ENCODE results near the gene MSH2. TPM values are rescaled to one million over a fixed set of nuclear protein-coding genes. Genes with fewer than 3 reads are reported as not detected.

Gene MSH2
- total RNA-seq, 1 experiment from 2014 or later: 139 TPM

- peaks cover 0 to 3% of the 10 kb centered on the region in 2 experiments; a peak in 1 of 4 replicates for H3K4me1 Mint-ChIP-seq
- H3K9me3 Mint-ChIP-seq: peaks cover 0 to 3% of the 10 kb centered on the region in 2 experiments; a peak in 2 of 5 replicates
- no peak overlapping the region for H2BK120ac ChIP-seq (ENCODE audit: low read depth, low read length, poor library complexity, severe bottlenecking)
- no peak overlapping the region for H2BK12ac ChIP-seq (ENCODE audit: insufficient read length, low read depth, low read length)
- no peaks in the 10 kb centered on the region for H3K79me1 ChIP-seq (ENCODE audit: insufficient read depth, low read depth, low read length, poor library complexity, severe bottlenecking)
- H3K27me3 Mint-ChIP-seq (ENCODE audit: low read depth): no peaks in the 10 kb centered on the region
- H4K8ac ChIP-seq (replicated peaks; ENCODE audit: insufficient read length, low read depth, low read length): no peak overlapping the region
- no peak overlapping the region for H3K14ac ChIP-seq (ENCODE audit: insufficient read depth, low read length)
- H3K4me2 ChIP-seq (ENCODE audit: insufficient read depth, insufficient read length, low read length): no peak overlapping the region
- H2BK5ac ChIP-seq (ENCODE audit: insufficient read length, low read length): no peak overlapping the region
- DNase-seq: no peak
- no peaks in the 10 kb centered on the region for H3K27me3 ChIP-seq (ENCODE audit: insufficient read depth, low read length)
- WGBS (ENCODE audit: extremely low coverage, insufficient read length, low lambda C conversion rate): no CpG with 5 or more reads among the region's 3 CpGs
- no peaks in the 10 kb centered on the region for H3K23me2 ChIP-seq (ENCODE audit: insufficient read length, low read depth, low read length, poor library complexity, severe bottlenecking)
- no peak overlapping the region for H4K5ac ChIP-seq (ENCODE audit: insufficient read length, low read depth, low read length)
- H3K56ac ChIP-seq (ENCODE audit: insufficient read length, low read depth, low read length): no peak overlapping the region
- H3K4me3 Mint-ChIP-seq: no peak overlapping the region
- no peak overlapping the region for H3K27ac Mint-ChIP-seq
- no peak overlapping the region for H3K4ac ChIP-seq (ENCODE audit: low read depth, low read length)
- no peak overlapping the region for H2AFZ ChIP-seq (ENCODE audit: low read length)
- no peak overlapping the region for H3K18ac ChIP-seq (ENCODE audit: insufficient read length, low read depth, low read length)
- H3T11ph ChIP-seq (ENCODE audit: low read length): no peak overlapping the region
- no peaks in the 10 kb centered on the region for H4K20me1 ChIP-seq (ENCODE audit: control insufficient read depth, insufficient read depth, insufficient read length)
- H3K36me3 Mint-ChIP-seq (ENCODE audit: insufficient read depth in 1 of 3, low read depth in 3 of 3): peaks cover 36 to 76% (median 56%) of the 10 kb centered on the region in 3 experiments
- no peaks in the 10 kb centered on the region for H3K4me1 ChIP-seq (ENCODE audit: insufficient read depth, low read length)
- no peak overlapping the region for H3K23ac ChIP-seq (ENCODE audit: insufficient read length, low read depth, low read length)
- no peaks in the 10 kb centered on the region for H3K79me2 ChIP-seq (ENCODE audit: insufficient read depth, low read length)
- H3K9me3 ChIP-seq (ENCODE audit: control insufficient read depth, low read depth, low read length): no peaks in the 10 kb centered on the region
- no peak overlapping the region for H3K9ac ChIP-seq (ENCODE audit: extremely low read depth, insufficient read length, low read length)
- H2AK5ac ChIP-seq (ENCODE audit: insufficient read length, low read length): no peak overlapping the region
- H2BK15ac ChIP-seq (ENCODE audit: low read depth, low read length): no peak overlapping the region
- no peak for TF ChIP-seq CTCF (conservative IDR thresholded peaks at IDR 0.05)
- H3K27ac ChIP-seq (ENCODE audit: insufficient read length, low read depth, low read length): no peak overlapping the region
- no peak overlapping the region for H2BK20ac ChIP-seq (ENCODE audit: low read depth, low read length, poor library complexity, severe bottlenecking)
- no peak overlapping the region for H4K91ac ChIP-seq (ENCODE audit: insufficient read length, low read depth, low read length)
Measured at GRCh38 chr2:47386551-47386950, 16.4 kb upstream of the MSH2 start.
